Stimulated activated CD8-positive, alpha-beta memory T cell treated with anti-CD3 and anti-CD28 coated beads, Interleukin-15, amount 100 ng/mL, for 48 hours (primary cell): ENCODE data around the gene ATP1A1.
A peak's percentile ranks its signal among the peaks of the same experiment; 100 is the strongest.

Experiments used
- DNase-seq, 2 donors: peaks; one replicate each; pipeline ENCODE4 v3.0.0-alpha.2; 2020; ENCODE audit warnings: low read depth in 2 of 2

The ATP1A1 gene

GRCh38 chr1:116390195-116390594 lies 17.2 kb downstream of the ATP1A1 start:
- DNase-seq, result peak; percentile 43 to 45

GRCh38 chr1:116391185-116391584 lies 18.1 kb downstream of the ATP1A1 start:
- DNase-seq, result no peak

- DNase-seq, result no peak
Observed at GRCh38 chr1:116392717-116393404, 19.8 kb downstream of the ATP1A1 start.

GRCh38 chr1:116393792-116394191 lies 20.7 kb downstream of the ATP1A1 start:
- DNase-seq, result no peak

GRCh38 chr1:116394270-116394669 lies 21.2 kb downstream of the ATP1A1 start:
- no peak for DNase-seq

- no peak for DNase-seq
Observed at GRCh38 chr1:116396769-116397168, 23.7 kb downstream of the ATP1A1 start.

GRCh38 chr1:116397728-116398127 lies 24.7 kb downstream of the ATP1A1 start:
- no peak for DNase-seq

GRCh38 chr1:116400780-116401179 lies 27.7 kb downstream of the ATP1A1 start:
- no peak for DNase-seq

GRCh38 chr1:116401646-116402176 lies 28.7 kb downstream of the ATP1A1 start:
- no peak for DNase-seq

GRCh38 chr1:116402333-116402732 lies 29.3 kb downstream of the ATP1A1 start:
- no peak for DNase-seq

- DNase-seq, result no peak
Observed at GRCh38 chr1:116403496-116404136, 30.6 kb downstream of the ATP1A1 start.

GRCh38 chr1:116404699-116405098 lies 31.7 kb downstream of the ATP1A1 start:
- no peak for DNase-seq

GRCh38 chr1:116405241-116406135 lies 32.4 kb downstream of the ATP1A1 start:
- DNase-seq, result no peak

- no peak for DNase-seq
Observed at GRCh38 chr1:116407033-116407432, 34.0 kb downstream of the ATP1A1 start.

GRCh38 chr1:116408193-116408592 lies 35.1 kb downstream of the ATP1A1 start:
- DNase-seq, result no peak

- DNase-seq, result no peak
Observed at GRCh38 chr1:116408803-116409720, 36.0 kb downstream of the ATP1A1 start.

- DNase-seq, result no peak
Observed at GRCh38 chr1:116409751-116410191, 36.7 kb downstream of the ATP1A1 start.

GRCh38 chr1:116411784-116412479 lies 38.9 kb downstream of the ATP1A1 start:
- DNase-seq, result no peak

GRCh38 chr1:116412480-116412798 lies 39.4 kb downstream of the ATP1A1 start:
- no peak for DNase-seq

- no peak for DNase-seq
Observed at GRCh38 chr1:116412898-116413297, 39.9 kb downstream of the ATP1A1 start.

GRCh38 chr1:116413414-116413813 lies 40.4 kb downstream of the ATP1A1 start:
- no peak for DNase-seq
